H1 (cell line): ENCODE data around the gene NMB.

Experiments
- POLR2A ChIP-seq, 2 experiments: IDR thresholded peaks; 1 replicate in 1 of 2; 2 replicates in 1 of 2; pipeline ENCODE4 v1.6.1; 2011; ENCODE audit warnings: low read depth in 2 of 2, low read length in 2 of 2, mild to moderate bottlenecking in 2 of 2; ENCODE audit errors: control extremely low read depth in 1 of 2
- TCF12 ChIP-seq: IDR thresholded peaks from 2 replicates; pipeline ENCODE4 v1.6.1; 2011; ENCODE audit warnings: low read depth, mild to moderate bottlenecking, low read length

DNA sequence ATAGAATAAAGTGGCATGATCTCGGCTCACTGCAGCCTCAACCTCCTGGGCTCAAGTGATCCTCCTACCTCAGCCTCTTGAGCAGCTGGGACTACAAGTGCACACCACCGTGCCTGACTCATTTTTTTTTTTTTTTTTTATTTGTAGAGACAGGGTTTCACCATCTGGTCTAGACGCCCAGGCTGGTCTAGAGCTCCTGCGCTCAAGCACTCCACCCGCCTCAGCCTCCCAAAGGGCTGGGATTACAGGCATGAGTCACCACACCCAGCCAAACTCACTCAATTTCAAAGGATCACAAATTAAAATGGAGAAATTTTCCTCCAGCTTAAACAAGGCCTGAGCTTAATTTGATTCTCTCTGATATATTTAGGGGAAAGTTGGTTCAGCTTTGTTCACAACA is 27.3 kb upstream of the NMB start:
- no peak for TF ChIP-seq TCF12
- no peak for TF ChIP-seq POLR2A (IDR thresholded peaks at IDR 0.05; ENCODE audit: control extremely low read depth in 1 of 2, low read depth in 2 of 2, low read length in 2 of 2)
